Uterine smooth muscle cell (primary cell): ENCODE measurements around the gene TXNRD1. TPM values are rescaled to one million over a fixed set of nuclear protein-coding genes. Genes with fewer than 3 reads are reported as not detected.

Source experiments
- total RNA-seq: library from RNA; depleted of rRNA; stranded (reverse); fragments of >200 nt; gene quantifications from 2 replicates; pipeline ENCODE4 v1.2.3, GENCODE V29; 2014

TXNRD1 gene
- 863 and 892 TPM in 2 replicates for total RNA-seq

GRCh38 chr12:104215638-104216297 lies at the start of gene TXNRD1:
TXNRD1 (plus strand) TSS chr12:104215779; CDS start chr12:104215803, 24 bp downstream.

GRCh38 chr12:104303538-104304151 lies 88.1 kb downstream of the TXNRD1 start, which contains the start of gene EID3:
EID3 (plus strand) TSS chr12:104303739; CDS start chr12:104303935, 196 bp downstream.

Other genes starting within 250 kb of the TXNRD1 start
- 15.2 and 17.9 TPM in 2 replicates for gene TDG, start 249.9 kb upstream of the TXNRD1 start, total RNA-seq
- gene GLT8D2, start 165.6 kb upstream of the TXNRD1 start, total RNA-seq = 19.0 and 36.7 TPM in 2 replicates
- gene HCFC2, start 151.2 kb upstream of the TXNRD1 start, total RNA-seq = 25.6 and 28.1 TPM in 2 replicates
- 25.0 and 26.4 TPM in 2 replicates for gene NFYB, start 77.6 kb upstream of the TXNRD1 start, total RNA-seq
- 21.5 and 22.6 TPM in 2 replicates for gene EID3, start 88.0 kb downstream of the TXNRD1 start, total RNA-seq
- 5.7 and 6.1 TPM in 2 replicates for gene CHST11, start 241.2 kb downstream of the TXNRD1 start, total RNA-seq